Spleen (tissue), 11 donors: Measurements from ENCODE around the gene LMO2. TPM values are rescaled to one million over a fixed set of nuclear protein-coding genes. Genes with fewer than 3 reads are reported as not detected.
A peak's percentile ranks its signal among the peaks of the same experiment; 100 is the strongest.

Source experiments
- DNase-seq: peaks from one replicate; pipeline ENCODE4 v3.0.0-alpha.2; 2020
- H3K27ac ChIP-seq, 8 donors: fragments of 200-600 bp; sonication (generic) in 7 of 8; 1 replicate in 4 of 8; 2 replicates in 4 of 8; pipeline versions ENCODE4 v1.5.0 to v1.8.0; 2016 to 2021; ENCODE audit warnings: inconsistent platforms in 4 of 8, mild to moderate bottlenecking in 4 of 8, moderate library complexity in 1 of 8
- H3K27me3 ChIP-seq, 7 donors: fragments of 200-600 bp; sonication (generic) in 6 of 7; replicated peaks in 1 of 7; 1 replicate in 4 of 7; 2 replicates in 3 of 7; pipeline versions ENCODE4 v1.5.0 to v1.8.0; 2016 to 2021; ENCODE audit warnings: inconsistent platforms in 3 of 7, mild to moderate bottlenecking in 1 of 7
- H3K36me3 ChIP-seq, 6 donors: fragments of 200-600 bp; sonication (generic) in 5 of 6; 1 replicate in 4 of 6; 2 replicates in 2 of 6; pipeline versions ENCODE4 v1.5.0 to v1.8.0; 2016 to 2021; ENCODE audit warnings: inconsistent platforms in 2 of 6
- H3K4me1 ChIP-seq, 6 donors: fragments of 200-600 bp; sonication (generic) in 5 of 6; 1 replicate in 3 of 6; 2 replicates in 3 of 6; pipeline versions ENCODE4 v1.5.0 to v1.8.0; 2016 to 2021; ENCODE audit warnings: inconsistent platforms in 3 of 6
- H3K4me3 ChIP-seq, 8 donors: fragments of 200-600 bp; sonication (generic) in 7 of 8; 1 replicate in 4 of 8; 2 replicates in 4 of 8; pipeline versions ENCODE4 v1.5.0 to v1.8.0; 2016 to 2021; ENCODE audit warnings: inconsistent platforms in 4 of 8, mild to moderate bottlenecking in 4 of 8, moderate library complexity in 2 of 8
- H3K9me3 ChIP-seq, 8 donors: fragments of 200-600 bp; sonication (generic) in 7 of 8; 1 replicate in 4 of 8; 2 replicates in 4 of 8; pipeline versions ENCODE4 v1.5.0 to v1.8.0; 2016 to 2021; ENCODE audit warnings: inconsistent platforms in 4 of 8
- POLR2A ChIP-seq, 3 donors: fragments of 450-650 bp; IDR thresholded peaks; one replicate each; pipeline ENCODE4 v1.5.1; 2017; ENCODE audit warnings: antibody characterized with exemption in 3 of 3, mild to moderate bottlenecking in 1 of 3
- POLR2AphosphoS5 ChIP-seq, 3 donors: sonication (generic); formaldehyde crosslinking; IDR thresholded peaks; one replicate each; pipeline ENCODE4 v1.5.1; 2017; ENCODE audit warnings: antibody characterized with exemption in 3 of 3
- WGBS, 5 donors: extraction: QIAGEN DNeasy Blood & Tissue Kit in 3 of 5; methylation state at CpG; one replicate each; pipeline versions ENCODE4 v1.1.5 to v1.1.7; 2013 to 2018; 5-methylcytosine and 5-hydroxymethylcytosine counted together
- intact Hi-C: fragments of 100-400 bp; cut with DNase I; formaldehyde crosslinking; loops from one replicate; pipeline ENCODE4 v1.15.0; 2023; ENCODE audit warnings: low total_unique reads
- polyA plus RNA-seq, 3 donors: library from polyadenylated mRNA; stranded (reverse); fragments of 200-250 nt; gene quantifications; one replicate each; pipeline ENCODE4 v1.2.1, GENCODE V29; 2013
- total RNA-seq, 7 donors: library from RNA; depleted of rRNA in 3 of 7; stranded (reverse); fragments of >200 nt in 3 of 7; fragmentation: NEBNext Ultra II Directional in 4 of 7; extraction: Animal tissue kit (Norgen Biotek cat#: 25700) in 4 of 7; gene quantifications; one replicate each; pipeline versions ENCODE4 v1.1.0 to v1.2.1, GENCODE V29; 2016 to 2021
- TF ChIP-seq, protein P1 (sequence below), 11 experiments: fragments of 200-600 bp in 7 of 11; fragments of 450-650 bp in 4 of 11; sonication (generic) in 4 of 11; IDR thresholded peaks in 8 of 11; conservative IDR thresholded peaks in 3 of 11; 1 replicate in 7 of 11; 2 replicates in 4 of 11; pipeline versions ENCODE4 v1.4.0 to v1.8.0; 2016 to 2021; ENCODE audit warnings: antibody characterized with exemption in 11 of 11, inconsistent platforms in 4 of 11, mild to moderate bottlenecking in 1 of 11
- donor health status: healthy with polysubstance abuse.
- donor health status: DM: no; HTN: no; CAD: no; lungs with moderate emphysema.
- donor health status: DM: no; HTN: no; CAD: no.
- donor health status: Bipolar disorder and iron deficiency.
- donor health status: healthy.
- donor health status: DM: no; HTN: no; CAD: no.
- donor health status: DM: yes; HTN: yes; CAD: no.

Gene LMO2
- total and polyA plus RNA-seq, 10 donors: 36.0 to 79.4 (median 61.5) TPM

DNA sequence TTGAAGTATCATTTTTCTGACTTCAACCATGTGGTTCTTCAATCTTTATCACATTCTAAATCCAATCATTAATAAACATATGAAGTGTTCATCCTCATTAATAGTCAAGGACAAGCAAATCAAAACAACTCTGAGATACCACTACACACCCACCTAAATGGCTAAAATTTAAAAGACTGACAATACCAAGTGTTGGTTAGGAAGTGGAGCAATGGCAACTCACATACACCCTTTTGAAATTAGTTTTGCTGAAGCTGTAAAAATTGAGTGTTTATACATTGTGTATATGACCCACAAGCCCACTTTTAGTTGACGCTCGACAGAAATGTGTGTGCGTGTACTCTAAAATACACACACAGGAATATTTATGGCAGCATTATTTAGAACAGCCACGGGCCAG, 36.7 kb upstream of the LMO2 start:
- peaks cover 0 to 6% (median 0%) of the 10 kb centered on the region in 7 donors for H3K27me3 ChIP-seq
- TF ChIP-seq, protein P1, sequence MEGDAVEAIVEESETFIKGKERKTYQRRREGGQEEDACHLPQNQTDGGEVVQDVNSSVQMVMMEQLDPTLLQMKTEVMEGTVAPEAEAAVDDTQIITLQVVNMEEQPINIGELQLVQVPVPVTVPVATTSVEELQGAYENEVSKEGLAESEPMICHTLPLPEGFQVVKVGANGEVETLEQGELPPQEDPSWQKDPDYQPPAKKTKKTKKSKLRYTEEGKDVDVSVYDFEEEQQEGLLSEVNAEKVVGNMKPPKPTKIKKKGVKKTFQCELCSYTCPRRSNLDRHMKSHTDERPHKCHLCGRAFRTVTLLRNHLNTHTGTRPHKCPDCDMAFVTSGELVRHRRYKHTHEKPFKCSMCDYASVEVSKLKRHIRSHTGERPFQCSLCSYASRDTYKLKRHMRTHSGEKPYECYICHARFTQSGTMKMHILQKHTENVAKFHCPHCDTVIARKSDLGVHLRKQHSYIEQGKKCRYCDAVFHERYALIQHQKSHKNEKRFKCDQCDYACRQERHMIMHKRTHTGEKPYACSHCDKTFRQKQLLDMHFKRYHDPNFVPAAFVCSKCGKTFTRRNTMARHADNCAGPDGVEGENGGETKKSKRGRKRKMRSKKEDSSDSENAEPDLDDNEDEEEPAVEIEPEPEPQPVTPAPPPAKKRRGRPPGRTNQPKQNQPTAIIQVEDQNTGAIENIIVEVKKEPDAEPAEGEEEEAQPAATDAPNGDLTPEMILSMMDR (IDR thresholded peaks at IDR 0.05 in 8 of 11, conservative IDR thresholded peaks at IDR 0.05 in 3 of 11): no peak
- no peak for TF ChIP-seq POLR2A (IDR thresholded peaks at IDR 0.05)
- no peak for TF ChIP-seq POLR2AphosphoS5 (IDR thresholded peaks at IDR 0.05)
- no peaks in the 10 kb centered on the region for H3K36me3 ChIP-seq
- no peak for DNase-seq
- peak overlapping the region in 2 of 8 donors; percentile 91 to 96 for H3K27ac ChIP-seq
- H3K4me3 ChIP-seq: no peak overlapping the region
- H3K9me3 ChIP-seq: peaks cover 0 to 19% (median 8%) of the 10 kb centered on the region in 8 donors
- H3K4me1 ChIP-seq: peaks cover 4 to 66% (median 34%) of the 10 kb centered on the region in 6 donors
- intact Hi-C loops: no loop called here
- WGBS, 5 donors: 88 to 99% (median 96%) methylated on average over 4 of the region's 4 CpGs

DNA sequence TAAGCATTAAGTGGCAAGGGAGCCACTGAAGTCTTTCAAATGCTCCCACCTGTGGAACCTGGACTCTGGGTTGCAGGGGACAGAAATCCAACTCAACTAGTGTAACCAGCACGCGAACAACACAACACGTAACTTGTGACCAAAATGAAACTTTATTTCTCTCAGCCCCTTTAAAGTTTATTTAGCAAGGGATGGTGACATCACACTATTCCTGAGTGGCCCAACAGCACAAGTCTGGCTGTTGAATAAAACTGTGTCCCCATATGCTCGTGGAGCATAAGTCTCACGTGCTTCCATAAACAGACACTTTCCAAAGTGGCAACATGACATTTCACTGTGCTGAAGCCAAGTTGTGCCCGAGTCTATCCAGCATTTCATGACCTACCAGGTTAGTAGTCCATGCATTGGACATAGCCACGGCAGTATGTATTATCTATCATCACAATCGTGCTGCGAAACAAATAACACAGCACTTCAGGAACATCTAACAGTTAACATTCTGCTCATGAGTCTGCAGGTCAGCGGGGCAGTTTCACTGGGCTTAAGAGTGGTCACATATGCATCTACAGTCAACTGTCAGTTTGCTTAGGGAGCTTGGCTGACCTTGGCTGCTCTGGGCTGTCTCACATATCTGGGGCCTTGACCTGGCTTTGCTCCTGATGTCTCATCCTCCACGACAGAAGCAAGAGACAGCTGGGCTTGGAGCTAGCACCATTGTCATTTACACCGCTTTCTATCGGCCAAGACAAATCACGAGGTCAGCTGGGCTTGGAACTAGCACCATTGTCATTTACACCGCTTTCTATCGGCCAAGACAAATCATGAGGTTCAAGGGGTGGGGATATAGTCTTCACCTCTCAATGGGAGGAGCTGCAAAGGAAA, 35.0 kb upstream of the LMO2 start:
- no peak for TF ChIP-seq POLR2AphosphoS5 (IDR thresholded peaks at IDR 0.05)
- no peak for TF ChIP-seq POLR2A (IDR thresholded peaks at IDR 0.05)
- TF ChIP-seq, protein P1 (IDR thresholded peaks at IDR 0.05 in 8 of 11, conservative IDR thresholded peaks at IDR 0.05 in 3 of 11): no peak
- Histone ChIP-seq H3K4me1 (peaks cover 4 to 49% (median 23%) of the 10 kb centered on the region in 6 donors), H3K27ac (no peak overlapping the region), H3K36me3 (no peaks in the 10 kb centered on the region), H3K9me3 (peaks cover 0 to 11% (median 7%) of the 10 kb centered on the region in 8 donors), H3K4me3 (no peak overlapping the region), H3K27me3 (peaks cover 0 to 10% (median 0%) of the 10 kb centered on the region in 7 donors)
- WGBS, 5 donors: 77 to 88% (median 82%) methylated on average over 16 of the region's 16 CpGs
- intact Hi-C loops: no loop called here
- DNase-seq: no peak

DNA sequence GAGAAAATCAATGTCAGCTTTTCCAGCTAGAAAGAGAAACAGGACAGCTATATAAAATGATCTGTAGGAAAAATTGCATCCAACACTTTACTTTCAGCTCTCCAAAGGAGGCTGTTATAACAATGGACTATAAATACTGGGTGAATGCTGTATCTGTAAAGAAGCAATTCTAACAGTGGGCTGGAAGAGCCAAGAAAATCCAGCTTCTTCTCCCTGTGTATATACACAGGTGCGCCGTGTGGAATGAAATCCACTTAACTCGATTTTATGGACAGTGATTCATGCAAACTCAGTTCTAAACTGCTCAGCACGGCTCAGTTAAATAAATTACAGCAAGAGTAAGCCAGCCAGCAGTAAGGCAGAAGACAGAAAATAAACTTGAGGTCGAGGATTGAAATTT, 32.5 kb upstream of the LMO2 start:
- intact Hi-C loops: no loop called here
- DNase-seq: no peak
- TF ChIP-seq POLR2A (IDR thresholded peaks at IDR 0.05) (no peak), POLR2AphosphoS5 (IDR thresholded peaks at IDR 0.05) (no peak)
- TF ChIP-seq, protein P1 (IDR thresholded peaks at IDR 0.05 in 8 of 11, conservative IDR thresholded peaks at IDR 0.05 in 3 of 11): no peak
- 80 to 94% (median 93%) methylated on average over 5 of the region's 5 CpGs for WGBS, 5 donors
- no peaks in the 10 kb centered on the region for H3K36me3 ChIP-seq
- peaks cover 0 to 17% (median 0%) of the 10 kb centered on the region in 7 donors for H3K27me3 ChIP-seq
- no peak overlapping the region for H3K27ac ChIP-seq
- H3K9me3 ChIP-seq: no peaks in the 10 kb centered on the region
- H3K4me1 ChIP-seq: peaks cover 0 to 36% (median 6%) of the 10 kb centered on the region in 6 donors
- no peak overlapping the region for H3K4me3 ChIP-seq

DNA sequence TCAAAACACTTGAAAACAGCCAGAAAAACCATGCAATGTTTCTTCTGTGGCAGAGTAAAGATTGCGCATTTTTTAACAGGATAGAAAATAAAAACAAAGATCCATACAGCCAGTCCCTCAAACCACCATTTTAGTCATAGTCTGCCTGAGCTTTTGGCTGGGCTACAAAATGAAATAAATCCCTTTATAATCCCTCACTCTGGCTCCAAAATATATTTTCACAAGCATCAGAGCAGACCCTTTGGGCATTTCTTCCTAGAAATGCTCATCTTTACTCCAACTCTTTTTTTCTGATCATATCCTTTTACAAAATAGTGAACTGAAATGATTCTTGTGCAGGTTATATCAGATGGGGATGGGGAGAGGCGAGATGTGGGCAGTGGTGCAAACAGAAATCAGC, 31.8 kb upstream of the LMO2 start:
- Histone ChIP-seq H3K27me3 (peaks cover 0 to 17% (median 0%) of the 10 kb centered on the region in 7 donors), H3K27ac (no peak overlapping the region), H3K9me3 (no peaks in the 10 kb centered on the region), H3K4me3 (no peak overlapping the region), H3K36me3 (no peaks in the 10 kb centered on the region), H3K4me1 (peaks cover 0 to 32% (median 6%) of the 10 kb centered on the region in 6 donors)
- intact Hi-C loops: no loop called here
- WGBS, 5 donors: 90 to 98% (median 94%) methylated on average over 2 of the region's 2 CpGs
- TF ChIP-seq POLR2AphosphoS5 (IDR thresholded peaks at IDR 0.05): no peak
- TF ChIP-seq, protein P1 (IDR thresholded peaks at IDR 0.05 in 8 of 11, conservative IDR thresholded peaks at IDR 0.05 in 3 of 11): no peak
- no peak for TF ChIP-seq POLR2A (IDR thresholded peaks at IDR 0.05)
- no peak for DNase-seq
